ENCODE results near the gene KANSL2.
"Not testable (repeated sequence)": the region's sequence is repeated elsewhere in the genome, so short reads cannot be mapped to it uniquely, and the experiment has no call there.

Gene KANSL2

GRCh38 chr12:48712209-48712608 lies 30.2 kb upstream of the KANSL2 start:
- TF ChIP-seq CTCF (IDR thresholded peaks at IDR 0.05; ENCODE audit: low read depth, low read length, missing control alignments) = no peak
- DNase-seq (ENCODE audit: low read depth) = no peak
- H3K4me3 ChIP-seq (ENCODE audit: low read depth, low read length) = no peak overlapping the region

- H3K4me3 ChIP-seq (ENCODE audit: low read depth, low read length); DNase-seq (ENCODE audit: low read depth): not testable (repeated sequence)
Measured at GRCh38 chr12:48698822-48699221, 16.8 kb upstream of the KANSL2 start.

GRCh38 chr12:48696626-48697025 lies 14.6 kb upstream of the KANSL2 start:
- no peak overlapping the region for H3K4me3 ChIP-seq (ENCODE audit: low read depth, low read length)
- no peak for TF ChIP-seq CTCF (IDR thresholded peaks at IDR 0.05; ENCODE audit: low read depth, low read length, missing control alignments)
- DNase-seq (ENCODE audit: low read depth) = no peak

GRCh38 chr12:48695859-48696258 lies 13.8 kb upstream of the KANSL2 start:
- DNase-seq (ENCODE audit: low read depth) = no peak
- H3K4me3 ChIP-seq (ENCODE audit: low read depth, low read length) = no peak overlapping the region
- TF ChIP-seq CTCF (IDR thresholded peaks at IDR 0.05; ENCODE audit: low read depth, low read length, missing control alignments) = no peak

GRCh38 chr12:48694038-48694437 lies 12.0 kb upstream of the KANSL2 start:
- DNase-seq (ENCODE audit: low read depth) = no peak

GRCh38 chr12:48693572-48693971 lies 11.5 kb upstream of the KANSL2 start:
- no peak for DNase-seq (ENCODE audit: low read depth)
- TF ChIP-seq CTCF (IDR thresholded peaks at IDR 0.05; ENCODE audit: low read depth, low read length, missing control alignments) = no peak
- H3K4me3 ChIP-seq (ENCODE audit: low read depth, low read length) = no peak overlapping the region

More at GRCh38 chr12:48694038-48694437, 12.0 kb upstream of the KANSL2 start:
- no peak for TF ChIP-seq CTCF (IDR thresholded peaks at IDR 0.05; ENCODE audit: low read depth, low read length, missing control alignments)
- no peak overlapping the region for H3K4me3 ChIP-seq (ENCODE audit: low read depth, low read length)

GRCh38 chr12:48691826-48692487 lies 9.9 kb upstream of the KANSL2 start:
- H3K4me3 ChIP-seq (ENCODE audit: low read depth, low read length) = no peak overlapping the region
- no peak for TF ChIP-seq CTCF (IDR thresholded peaks at IDR 0.05; ENCODE audit: low read depth, low read length, missing control alignments)
- DNase-seq (ENCODE audit: low read depth) = no peak
